GM10266 (cell line): ENCODE results near the gene PRKAA1.

ENCODE experiments used
- DNase-seq: peaks from one replicate; pipeline ENCODE4 v3.0.0; 2012; ENCODE audit errors: extremely low spot score
- CTCF ChIP-seq: IDR thresholded peaks from 2 replicates; pipeline ENCODE4 v1.5.1; 2012; ENCODE audit warnings: mild to moderate bottlenecking, low read depth; ENCODE audit not compliant: control insufficient read depth, insufficient read depth; ENCODE audit errors: missing control alignments

PRKAA1 gene

GRCh38 chr5:40834849-40835787 is 36.9 kb upstream of the PRKAA1 start, which contains the start of gene RPL37:
Gene RPL37 (minus strand): TSS chr5:40835222. CDS start chr5:40835185, 37 bp downstream.
- no peak for TF ChIP-seq CTCF
- peak; percentile 86 for DNase-seq

- DNase-seq: no peak
- TF ChIP-seq CTCF: no peak
These were observed 36.2 kb upstream of the PRKAA1 start for GRCh38 chr5:40834391-40834848.

- no peak for TF ChIP-seq CTCF
These were observed 35.6 kb upstream of the PRKAA1 start for GRCh38 chr5:40833712-40834229.

GRCh38 chr5:40832345-40832744 is 34.2 kb upstream of the PRKAA1 start:
- TF ChIP-seq CTCF: no peak
- no peak for DNase-seq

More at GRCh38 chr5:40833712-40834229, 35.6 kb upstream of the PRKAA1 start:
- DNase-seq: no peak

GRCh38 chr5:40831346-40832210 is 33.4 kb upstream of the PRKAA1 start:
- DNase-seq: no peak
- no peak for TF ChIP-seq CTCF

- DNase-seq: no peak
- no peak for TF ChIP-seq CTCF
These were observed 31.8 kb upstream of the PRKAA1 start for GRCh38 chr5:40829748-40830533.
